ENCODE results near the gene TCF7L2.

- TF ChIP-seq, protein P1, sequence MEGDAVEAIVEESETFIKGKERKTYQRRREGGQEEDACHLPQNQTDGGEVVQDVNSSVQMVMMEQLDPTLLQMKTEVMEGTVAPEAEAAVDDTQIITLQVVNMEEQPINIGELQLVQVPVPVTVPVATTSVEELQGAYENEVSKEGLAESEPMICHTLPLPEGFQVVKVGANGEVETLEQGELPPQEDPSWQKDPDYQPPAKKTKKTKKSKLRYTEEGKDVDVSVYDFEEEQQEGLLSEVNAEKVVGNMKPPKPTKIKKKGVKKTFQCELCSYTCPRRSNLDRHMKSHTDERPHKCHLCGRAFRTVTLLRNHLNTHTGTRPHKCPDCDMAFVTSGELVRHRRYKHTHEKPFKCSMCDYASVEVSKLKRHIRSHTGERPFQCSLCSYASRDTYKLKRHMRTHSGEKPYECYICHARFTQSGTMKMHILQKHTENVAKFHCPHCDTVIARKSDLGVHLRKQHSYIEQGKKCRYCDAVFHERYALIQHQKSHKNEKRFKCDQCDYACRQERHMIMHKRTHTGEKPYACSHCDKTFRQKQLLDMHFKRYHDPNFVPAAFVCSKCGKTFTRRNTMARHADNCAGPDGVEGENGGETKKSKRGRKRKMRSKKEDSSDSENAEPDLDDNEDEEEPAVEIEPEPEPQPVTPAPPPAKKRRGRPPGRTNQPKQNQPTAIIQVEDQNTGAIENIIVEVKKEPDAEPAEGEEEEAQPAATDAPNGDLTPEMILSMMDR (IDR thresholded peaks at IDR 0.05; ENCODE audit: low read depth, low read length) = no peak
- TF ChIP-seq EZH2phosphoT487 (IDR thresholded peaks at IDR 0.05; ENCODE audit: low read depth) = no peak
These were observed 4.2 kb upstream of the TCF7L2 start for GRCh38 chr10:112945811-112946210.

All from OCI-LY3 (cell line).